Activated CD4-positive, alpha-beta T cell treated with anti-CD3 and anti-CD28 coated beads, Interleukin-2, Interleukin-6, amounts not matched to agents 100 ng/mL and 50 ng/mL, durations not matched to agents 16 hours and 8 hours (primary cell): ENCODE measurements around the gene DDIT4L.
"Not testable (repeated sequence)": the region's sequence is repeated elsewhere in the genome, so short reads cannot be mapped to it uniquely, and the experiment has no call there.

Experiments used
- DNase-seq: peaks from one replicate; pipeline ENCODE4 v3.0.0-alpha.2; 2020

Gene DDIT4L

DNA sequence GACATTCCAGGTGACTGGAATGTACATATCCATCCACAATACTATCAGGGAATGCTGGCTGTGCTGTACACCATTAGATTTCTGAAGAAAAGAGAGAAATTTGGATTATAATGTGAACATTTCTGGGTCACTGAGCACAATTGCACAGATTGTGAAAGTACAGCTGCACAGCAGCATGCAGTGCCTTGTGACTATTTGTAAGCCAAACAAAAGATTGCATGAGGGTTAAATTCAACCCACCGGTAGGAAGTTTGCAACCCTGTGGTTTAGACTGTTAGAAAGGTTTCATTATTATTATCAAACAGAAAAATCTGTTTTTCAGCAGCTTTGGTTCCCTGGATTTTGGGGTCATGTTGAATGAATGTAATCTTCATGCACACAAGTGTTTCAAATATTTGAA lies 24.5 kb downstream of the DDIT4L start:
- peak; percentile 64 for DNase-seq

GRCh38 chr4:100164808-100165760 lies 25.2 kb downstream of the DDIT4L start:
- DNase-seq: no peak

- peak; percentile 50 for DNase-seq
Measured at GRCh38 chr4:100162027-100162685, 28.1 kb downstream of the DDIT4L start.

- DNase-seq: no peak
Measured at GRCh38 chr4:100149190-100149589, 41.1 kb downstream of the DDIT4L start.

DNA sequence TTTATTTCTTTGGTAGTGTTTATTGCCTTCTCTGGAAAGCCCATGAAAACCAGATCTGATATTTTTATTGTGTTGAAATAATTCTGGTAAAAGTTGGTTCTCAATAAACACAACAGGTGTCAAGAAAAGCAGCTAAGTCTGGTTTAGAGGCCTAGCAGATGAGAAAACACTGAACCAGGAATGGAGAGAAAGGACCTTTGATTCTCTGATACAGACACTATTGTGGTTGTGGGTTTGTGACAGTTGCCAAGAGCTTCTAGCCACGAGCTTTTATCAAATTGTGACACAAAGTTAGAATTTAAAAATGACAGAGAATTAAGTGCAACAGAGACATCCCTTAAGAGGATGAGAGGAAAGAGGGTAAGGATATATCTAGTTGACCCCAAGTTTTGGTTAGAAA lies 42.6 kb downstream of the DDIT4L start:
- no peak for DNase-seq

DNA sequence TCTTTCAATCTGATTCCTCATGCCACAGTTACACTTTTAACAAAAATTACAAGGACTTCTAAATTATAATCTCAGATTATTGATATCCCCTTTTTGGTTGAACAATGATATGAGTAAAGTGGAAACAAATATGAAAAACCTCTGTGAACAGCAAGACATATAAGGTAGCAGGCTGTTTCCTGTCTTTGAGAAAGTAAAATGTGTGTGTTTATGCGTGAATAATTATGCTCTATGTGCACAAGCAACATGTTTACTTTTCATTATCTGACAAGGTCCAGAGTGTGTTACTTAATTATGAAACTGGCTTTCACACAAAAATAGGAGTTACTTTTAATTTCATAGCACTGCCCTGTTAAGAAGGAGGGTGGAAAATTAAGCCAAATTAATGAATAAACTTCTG lies 43.1 kb downstream of the DDIT4L start:
- no peak for DNase-seq

- no peak for DNase-seq
Measured at GRCh38 chr4:100146756-100147155, 43.5 kb downstream of the DDIT4L start.

DNA sequence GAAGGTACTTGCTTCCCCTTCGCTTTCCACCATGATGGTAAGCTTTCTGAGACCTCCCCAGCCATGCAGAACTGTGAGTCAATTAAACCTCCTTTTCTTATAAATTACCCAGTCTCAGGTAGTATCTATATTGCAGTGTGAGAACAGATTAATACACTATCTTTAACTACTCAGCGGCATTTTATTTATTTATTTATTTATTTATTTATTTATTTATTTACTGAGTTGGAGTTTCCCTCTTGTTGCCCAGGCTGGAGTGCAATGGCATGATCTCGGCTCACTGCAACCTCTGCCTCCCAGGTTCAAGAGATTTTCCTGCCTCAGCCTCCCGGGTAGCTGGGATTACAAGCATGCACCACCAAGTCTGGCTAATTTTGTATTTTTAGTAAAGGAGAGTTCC lies 52.9 kb downstream of the DDIT4L start:
- not testable (repeated sequence) for DNase-seq
